HepG2 (cell line): ENCODE data around the gene PIEZO1. TPM values are rescaled to one million over a fixed set of nuclear protein-coding genes. Genes with fewer than 3 reads are reported as not detected.

Source experiments
- CAMTA2 ChIP-seq: sonication (generic); formaldehyde crosslinking; IDR thresholded peaks from 2 replicates; pipeline ENCODE4 v1.4.0; 2020; ENCODE audit warnings: mild to moderate bottlenecking, missing genetic modification reagents, borderline replicate concordance
- CHD2 ChIP-seq: IDR thresholded peaks from 2 replicates; pipeline ENCODE4 v1.6.1; 2011; ENCODE audit warnings: low read depth, low read length, improper control_type of control experiment
- GATAD2A ChIP-seq: IDR thresholded peaks from 2 replicates; pipeline ENCODE4 v1.6.1; 2016
- HBP1 ChIP-seq: IDR thresholded peaks from 2 replicates; pipeline ENCODE4 v1.6.1; 2016; ENCODE audit warnings: low read depth, control low read depth
- JUN ChIP-seq: sonication (generic); formaldehyde crosslinking; IDR thresholded peaks from 2 replicates; pipeline ENCODE4 v1.4.0; 2020; ENCODE audit warnings: mild to moderate bottlenecking, missing genetic modification reagents
- NFE2L1 ChIP-seq: sonication (generic); formaldehyde crosslinking; IDR thresholded peaks from 2 replicates; pipeline ENCODE4 v1.4.0; 2020; ENCODE audit warnings: missing genetic modification reagents, mild to moderate bottlenecking, borderline replicate concordance
- NFE2L2 ChIP-seq: fragments of 150-350 bp; IDR thresholded peaks from 2 replicates; pipeline ENCODE4 v1.6.1; 2014; ENCODE audit warnings: low read length
- REST ChIP-seq, 2 experiments: IDR thresholded peaks; 2 replicates each; pipeline ENCODE4 v1.6.1; 2011 to 2012; ENCODE audit warnings: low read length in 2 of 2, borderline replicate concordance in 1 of 2, low read depth in 1 of 2, mild to moderate bottlenecking in 1 of 2, moderate library complexity in 1 of 2
- SCMH1 ChIP-seq: sonication (generic); formaldehyde crosslinking; IDR thresholded peaks from 2 replicates; pipeline ENCODE4 v1.9.0; 2021; ENCODE audit warnings: missing genetic modification reagents, mild to moderate bottlenecking, borderline replicate concordance
- ZBTB42 ChIP-seq: sonication (generic); formaldehyde crosslinking; IDR thresholded peaks from 2 replicates; pipeline ENCODE4 v1.5.0; 2020; ENCODE audit warnings: mild to moderate bottlenecking, missing genetic modification reagents
- ZFP1 ChIP-seq: IDR thresholded peaks from 2 replicates; pipeline ENCODE4 v1.6.1; 2016
- ZFY ChIP-seq: sonication (generic); formaldehyde crosslinking; IDR thresholded peaks from 2 replicates; pipeline ENCODE4 v1.4.0; 2020; ENCODE audit warnings: missing genetic modification reagents
- ZNF251 ChIP-seq: sonication (generic); formaldehyde crosslinking; IDR thresholded peaks from 2 replicates; pipeline ENCODE4 v1.9.0; 2021; ENCODE audit warnings: mild to moderate bottlenecking, missing genetic modification reagents
- ZNF770 ChIP-seq: sonication (generic); formaldehyde crosslinking; IDR thresholded peaks from 2 replicates; pipeline ENCODE4 v1.5.0; 2020; ENCODE audit warnings: mild to moderate bottlenecking, missing genetic modification reagents
- polyA plus RNA-seq, 8 experiments: library from polyadenylated mRNA; depleted of rRNA in 3 of 8; stranded (reverse) in 7 of 8; unstranded in 1 of 8; fragments of >200 nt; fragmentation: Illumina TruSeq in 4 of 8; extraction: Trizol in 4 of 8; gene quantifications; 2 replicates each; pipeline versions ENCODE4 v1.2.1 to v1.2.3, GENCODE V29; 2011 to 2016; ENCODE audit warnings: low read depth in 4 of 8, missing spikeins in 1 of 8, mixed read lengths in 1 of 8; ENCODE audit not compliant: insufficient read depth in 1 of 8
- total RNA-seq, 5 experiments: library from RNA; depleted of rRNA; stranded (reverse); fragments of >200 nt; fragmentation: Illumina TruSeq; extraction: Trizol; gene quantifications; 2 replicates each; pipeline ENCODE4 v1.2.3, GENCODE V29; 2016; ENCODE audit warnings: low read depth in 1 of 5

The PIEZO1 gene
- total and polyA plus RNA-seq, 2 of the 13 experiments (the other 11 are each of a cell fraction or from before 2014, with no cell fraction given) = 67.9 to 85.0 TPM

- TF ChIP-seq NFE2L1 (CRISPR knock-in tag) = no peak
- no peak for TF ChIP-seq GATAD2A (CRISPR knock-in tag)
- no peak for TF ChIP-seq REST (IDR thresholded peaks at IDR 0.05; ENCODE audit: borderline replicate concordance in 1 of 2, low read depth in 1 of 2, low read length in 2 of 2)
- peak; percentile 42; the same call in 1 of the 2 replicates for TF ChIP-seq ZFY (CRISPR knock-in tag)
- TF ChIP-seq SCMH1 (CRISPR knock-in tag) = no peak
- no peak for TF ChIP-seq HBP1 (CRISPR knock-in tag)
- TF ChIP-seq ZFP1 (CRISPR knock-in tag) = no peak
- no peak for TF ChIP-seq ZBTB42 (CRISPR knock-in tag)
- TF ChIP-seq CHD2 = no peak
- peak; percentile 85 for TF ChIP-seq ZNF770 (CRISPR knock-in tag)
- no peak for TF ChIP-seq NFE2L2
- no peak for TF ChIP-seq ZNF251 (CRISPR knock-in tag)
- TF ChIP-seq JUN (CRISPR knock-in tag) = 0 out of 2 replicates have a peak, but pooled peaks have one; percentile 56
- TF ChIP-seq CAMTA2 (CRISPR knock-in tag) = no peak
Observed at GRCh38 chr16:88743693-88744576, 41.1 kb downstream of the PIEZO1 start (continued).
